NCI-H345 treated with DMSO at 0.1 percent for 48 hours (cell line): Measurements from ENCODE around the gene DMXL2.
"Not testable (repeated sequence)": the region's sequence is repeated elsewhere in the genome, so short reads cannot be mapped to it uniquely, and the experiment has no call there.

Experiments
- DNase-seq: peaks from one replicate; lab custom pipeline; 2025; ENCODE audit not compliant: unreplicated experiment; lab: John Stamatoyannopoulos, UW

Gene DMXL2

DNA sequence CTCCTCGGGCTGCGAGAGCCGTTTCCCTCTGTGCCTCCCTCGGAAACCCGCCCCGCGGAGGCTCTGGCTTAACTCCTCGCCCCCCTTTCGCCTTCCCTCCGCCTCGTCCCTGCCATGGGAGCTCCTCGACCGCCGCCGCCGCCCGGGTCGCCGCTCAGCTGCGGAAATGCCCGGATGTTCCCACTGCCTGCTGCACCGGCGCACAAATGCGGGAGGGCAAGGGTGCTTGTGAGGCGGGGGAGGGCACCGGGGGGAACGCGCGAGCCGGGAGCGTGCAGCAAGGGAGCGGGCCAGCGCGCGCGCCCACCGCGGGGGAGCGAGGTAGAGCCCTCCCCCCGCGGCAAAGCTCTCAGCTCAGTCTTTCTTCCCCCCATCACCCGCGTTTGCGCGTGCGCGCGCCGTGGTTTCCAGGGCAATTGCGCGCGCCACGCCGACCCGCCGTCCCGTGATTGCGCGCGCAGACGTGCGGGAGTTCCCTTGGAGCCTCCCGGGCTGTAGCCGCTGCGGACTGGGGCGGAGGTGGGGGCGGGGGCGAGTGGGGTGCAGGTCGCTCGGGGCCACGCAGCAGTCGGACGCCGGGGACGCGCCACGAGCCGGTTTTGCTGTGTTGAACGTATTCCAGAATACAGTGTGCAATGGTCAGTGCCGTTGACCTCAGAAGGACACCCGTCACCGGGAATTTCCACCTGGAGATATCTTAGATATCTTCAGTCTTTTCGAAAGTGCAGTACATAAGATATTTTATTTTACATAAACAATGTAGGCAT is at the start of gene DMXL2:
Gene DMXL2, minus strand, starts transcription at position 168 of the 767 bp plus-strand sequence. CDS start 226 bp downstream, outside the sequence.
- DNase-seq, result peak; percentile 61

- no peak for DNase-seq
These were observed 49.6 kb upstream of the DMXL2 start for GRCh38 chr15:51672155-51672687.

- DNase-seq, result no peak
These were observed 46.8 kb upstream of the DMXL2 start for GRCh38 chr15:51669381-51669780.

DNA sequence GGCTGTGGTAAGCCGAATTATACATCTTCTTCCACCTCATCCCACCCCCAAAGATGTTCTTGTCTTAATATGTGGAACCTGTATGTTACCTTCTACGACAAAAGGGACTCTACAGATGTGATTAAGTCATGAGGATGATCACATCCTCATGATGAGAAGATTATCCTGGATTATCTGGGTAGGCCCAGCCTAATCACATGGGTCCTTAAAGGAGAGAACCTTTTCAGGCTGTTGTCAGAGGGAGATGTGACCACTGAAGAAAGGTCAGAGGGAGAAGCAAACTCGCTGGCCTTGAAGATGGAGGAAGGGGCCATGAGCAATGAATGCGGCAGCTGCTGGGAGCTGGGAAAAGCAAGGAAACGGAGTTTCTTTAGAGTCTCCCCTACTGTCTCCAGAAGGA is 45.9 kb upstream of the DMXL2 start:
- no peak for DNase-seq

- no peak for DNase-seq
These were observed 44.9 kb upstream of the DMXL2 start for GRCh38 chr15:51667478-51667877.

GRCh38 chr15:51661072-51661471 is 38.5 kb upstream of the DMXL2 start:
- no peak for DNase-seq

- no peak for DNase-seq
These were observed 36.1 kb upstream of the DMXL2 start for GRCh38 chr15:51658664-51659063.

GRCh38 chr15:51655401-51656057 is 33.0 kb upstream of the DMXL2 start:
- DNase-seq, result not testable (repeated sequence)

- DNase-seq, result no peak
These were observed 29.6 kb upstream of the DMXL2 start for GRCh38 chr15:51652084-51652668.

- DNase-seq, result peak; percentile 68
These were observed 27.3 kb upstream of the DMXL2 start for GRCh38 chr15:51649659-51650521.

GRCh38 chr15:51648643-51649042 is 26.1 kb upstream of the DMXL2 start:
- not testable (repeated sequence) for DNase-seq

DNA sequence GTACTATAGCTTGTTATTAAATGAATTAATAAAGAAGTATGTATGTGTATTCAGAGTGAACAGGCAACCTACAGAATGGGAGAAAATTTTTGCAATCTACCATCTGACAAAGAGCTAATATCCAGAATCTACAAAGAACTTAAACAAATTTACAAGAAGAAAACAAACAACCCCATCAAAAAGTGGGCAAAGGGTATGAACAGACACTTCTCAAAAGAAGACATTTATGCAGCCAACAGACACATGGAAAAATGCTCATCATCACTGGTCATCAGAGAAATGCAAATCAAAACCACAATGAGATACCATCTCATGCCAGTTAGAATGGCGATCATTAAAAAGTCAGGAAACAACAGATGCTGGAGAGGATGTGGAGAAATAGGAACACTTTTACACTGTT is 25.5 kb upstream of the DMXL2 start:
- DNase-seq, result not testable (repeated sequence)

DNA sequence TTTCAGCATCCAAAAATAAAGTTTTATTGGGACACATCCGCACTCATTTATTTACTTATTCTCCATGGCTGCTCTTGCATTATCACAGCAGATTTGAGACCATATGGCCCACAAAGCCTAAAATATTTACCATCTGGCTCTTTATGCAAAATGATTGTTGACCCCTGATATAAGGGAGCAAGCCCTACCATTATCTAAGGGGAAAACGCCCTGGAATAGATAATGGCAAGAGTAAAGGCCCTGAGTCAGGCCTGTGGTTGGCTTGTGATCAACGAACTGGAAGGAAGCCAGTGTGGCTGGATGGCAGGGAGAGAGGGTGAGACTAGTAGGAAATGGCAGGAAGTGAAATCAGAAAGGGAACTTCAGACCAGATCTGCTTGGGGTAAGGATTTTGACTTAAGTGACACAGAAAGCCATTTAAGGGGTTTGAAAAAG is 24.6 kb upstream of the DMXL2 start:
- no peak for DNase-seq

DNA sequence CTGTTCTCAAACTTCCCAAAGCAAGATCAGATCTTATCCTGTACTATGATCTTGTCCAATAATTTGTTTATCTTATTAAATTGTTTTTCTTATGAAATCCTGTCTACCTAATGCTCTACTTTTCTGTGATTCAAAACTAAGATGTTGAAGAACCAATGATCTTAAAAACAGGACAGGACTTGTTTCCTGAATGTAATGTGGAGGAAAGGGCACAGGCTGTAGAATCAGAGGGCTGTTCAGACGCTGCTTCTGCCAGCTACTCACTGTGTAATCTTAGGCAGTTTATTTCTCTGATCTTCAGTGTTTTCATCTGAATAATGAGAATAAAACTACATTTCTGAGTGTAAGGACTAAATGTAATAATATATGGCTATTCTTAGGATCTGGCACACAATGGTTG is 20.1 kb upstream of the DMXL2 start:
- DNase-seq, result no peak

DNA sequence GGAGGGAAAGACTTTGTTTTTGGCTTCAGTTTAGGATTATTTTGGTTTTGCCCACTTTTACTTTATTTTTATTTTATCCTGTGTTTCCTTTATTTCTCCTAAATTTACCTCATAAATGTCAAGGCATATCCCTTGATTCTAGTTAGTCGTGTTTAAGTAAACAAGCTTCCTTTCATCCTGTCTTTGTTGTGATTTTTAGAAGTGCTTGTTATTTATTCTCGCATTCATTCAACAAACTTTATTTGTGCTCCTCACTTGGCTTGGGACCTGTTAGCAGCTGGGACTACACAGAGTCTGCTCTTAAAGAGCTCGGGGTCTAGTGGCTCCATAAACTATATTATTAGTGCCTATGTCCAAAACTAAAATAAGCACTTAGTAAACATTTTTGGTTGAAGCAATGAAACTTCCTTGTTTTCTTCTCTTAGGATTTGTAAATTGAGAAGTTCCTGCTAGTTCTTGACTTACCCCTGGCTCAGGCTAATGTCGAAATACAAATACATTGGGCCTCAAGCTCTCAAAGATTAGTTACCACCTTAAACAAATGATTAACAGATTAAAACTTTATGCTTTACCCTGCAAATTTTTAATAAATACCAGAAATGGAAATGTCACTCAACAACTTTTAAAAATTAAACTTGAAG is 19.0 kb upstream of the DMXL2 start:
- no peak for DNase-seq

GRCh38 chr15:51634591-51635198 is 12.1 kb upstream of the DMXL2 start:
- DNase-seq, result no peak

- DNase-seq, result no peak
These were observed 7.0 kb upstream of the DMXL2 start for GRCh38 chr15:51629612-51630011.

GRCh38 chr15:51625236-51625635 is 2.7 kb upstream of the DMXL2 start:
- DNase-seq, result no peak

GRCh38 chr15:51624022-51624421 is 1.5 kb upstream of the DMXL2 start:
- no peak for DNase-seq

- DNase-seq, result no peak
These were observed 891 bp upstream of the DMXL2 start for GRCh38 chr15:51623386-51623938.
